ENCODE results near the gene KRT36. TPM values are rescaled to one million over a fixed set of nuclear protein-coding genes. Genes with fewer than 3 reads are reported as not detected.

Gene KRT36
- total RNA-seq, 1 donor from 2014 or later: not detected

DNA sequence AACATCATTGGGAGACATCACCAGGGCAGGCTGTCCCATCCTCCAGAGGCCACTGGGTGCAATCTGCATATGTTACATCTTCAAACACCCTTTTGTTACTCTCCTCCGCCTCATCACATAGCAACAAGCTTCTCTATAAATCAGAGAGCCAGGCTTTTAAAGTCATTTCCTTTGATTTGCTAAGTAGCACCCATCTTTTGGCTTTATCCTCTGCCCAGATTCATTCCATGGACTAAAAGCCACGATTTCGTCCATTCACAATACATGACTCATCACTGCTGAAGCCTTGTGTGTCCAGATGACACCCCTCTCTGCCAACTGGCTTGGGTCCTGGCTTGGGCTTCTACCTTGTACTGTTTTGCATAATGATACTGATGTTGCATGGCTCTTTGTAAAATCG, 47.0 kb downstream of the KRT36 start:
- DNase-seq (ENCODE audit: low read depth in 2 of 2): no peak

DNA sequence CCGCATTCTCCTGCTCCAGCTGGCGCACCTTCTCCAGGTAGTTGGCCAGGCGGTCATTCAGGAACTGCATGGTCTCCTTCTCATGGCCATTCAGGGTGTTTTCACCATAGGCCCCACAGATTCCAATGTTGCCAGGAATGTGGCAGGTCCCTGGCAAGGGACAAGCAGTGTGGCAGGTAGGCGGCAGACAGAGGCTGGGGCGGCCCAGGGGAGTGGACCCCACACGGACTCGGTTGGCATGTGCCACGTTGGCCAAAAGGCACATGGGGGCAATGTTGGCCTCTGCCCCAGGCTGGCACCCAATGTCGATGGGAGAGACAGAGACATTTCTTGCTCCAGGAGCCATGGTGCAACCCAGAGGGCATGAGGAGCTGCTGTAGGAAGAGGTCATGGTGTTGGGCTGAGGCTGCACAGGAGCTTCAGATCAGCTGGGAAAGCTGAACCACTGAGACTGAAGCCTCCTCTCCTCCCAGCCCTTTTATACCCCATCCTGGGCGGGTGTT, 49.1 kb downstream of the KRT36 start, which contains the start of gene KRT38:
TSS of gene KRT38 (minus strand) at position 453 of the 503 bp plus-strand sequence. CDS start at position 391, 62 bp downstream.
- DNase-seq (ENCODE audit: low read depth in 2 of 2): no peak

DNA sequence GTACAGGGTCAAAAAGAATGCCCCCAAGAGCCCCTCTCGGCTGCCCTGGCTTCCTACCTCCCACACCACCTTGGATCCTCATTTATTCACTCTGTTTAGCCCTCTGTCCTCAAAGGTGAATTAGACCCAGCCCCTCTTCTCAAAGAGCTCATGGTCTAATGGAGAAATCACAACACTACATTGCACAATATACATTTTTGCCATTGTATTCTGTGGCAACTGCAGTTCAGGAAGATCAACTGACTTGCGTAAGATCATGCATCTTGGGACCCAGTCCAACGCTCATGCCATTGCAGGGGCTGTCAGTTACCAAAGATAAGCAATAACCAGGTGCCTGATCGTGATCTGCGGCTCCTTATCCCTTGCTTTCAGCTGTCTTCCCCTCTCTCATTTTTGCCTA, 50.3 kb downstream of the KRT36 start:
- DNase-seq (ENCODE audit: low read depth in 2 of 2): no peak

GRCh38 chr17:41437769-41438168, 51.9 kb downstream of the KRT36 start:
- DNase-seq (ENCODE audit: low read depth in 2 of 2): no peak

DNA sequence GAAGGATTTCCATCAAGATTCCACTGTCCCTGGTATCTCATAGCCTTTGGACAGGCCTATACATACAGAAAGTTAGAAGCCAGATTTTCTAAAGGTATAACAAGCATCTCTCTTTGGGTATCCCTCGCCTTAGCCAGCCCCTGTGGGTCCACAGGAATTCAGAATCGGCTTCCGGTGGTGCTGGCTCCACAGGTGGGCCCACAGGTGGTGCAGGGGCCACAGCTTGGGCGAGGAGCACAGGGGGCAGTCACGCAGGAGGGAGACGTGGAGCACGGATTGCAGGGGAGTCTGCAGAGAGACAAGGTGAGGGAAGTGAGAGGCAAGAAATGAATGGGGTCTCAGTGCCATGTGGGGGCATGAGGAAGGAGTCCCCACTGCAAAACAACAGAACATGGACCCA, 52.5 kb downstream of the KRT36 start:
- DNase-seq (ENCODE audit: low read depth in 2 of 2): no peak

Other genes starting within 250 kb of the KRT36 start
- gene KRTAP9-4, start 240.2 kb downstream of the KRT36 start, total RNA-seq: not detected in 2 replicates
- gene KRTAP9-9, start 234.5 kb downstream of the KRT36 start, total RNA-seq: not detected in 2 replicates
- not detected in 2 replicates for gene KRTAP9-6, start 224.5 kb downstream of the KRT36 start, total RNA-seq
- not detected in 2 replicates for gene KRTAP9-7, start 214.2 kb downstream of the KRT36 start, total RNA-seq
- not detected in 2 replicates for gene KRTAP29-1, start 187.1 kb downstream of the KRT36 start, total RNA-seq
- gene KRTAP16-1, start 180.6 kb downstream of the KRT36 start, total RNA-seq: not detected in 2 replicates
- gene KRTAP17-1, start 174.2 kb downstream of the KRT36 start, total RNA-seq: not detected in 2 replicates
- not detected in 2 replicates for gene KRT33A, start 139.1 kb downstream of the KRT36 start, total RNA-seq
- not detected in 2 replicates for gene KRT33B, start 120.1 kb downstream of the KRT36 start, total RNA-seq
- not detected in 2 replicates for gene KRT34, start 107.6 kb downstream of the KRT36 start, total RNA-seq
- gene KRT31, start 92.3 kb downstream of the KRT36 start, total RNA-seq: not detected in 2 replicates
- not detected in 2 replicates for gene KRT37, start 65.3 kb downstream of the KRT36 start, total RNA-seq
- not detected in 2 replicates for gene KRT38, start 48.9 kb downstream of the KRT36 start, total RNA-seq
- gene KRT32, start 22.5 kb downstream of the KRT36 start, total RNA-seq: not detected in 2 replicates
- not detected in 2 replicates for gene KRT35, start 8.8 kb downstream of the KRT36 start, total RNA-seq
- under 0.01 TPM in 1 of 2 replicates, not detected in the other for gene KRT13, start 15.7 kb upstream of the KRT36 start, total RNA-seq
- gene KRT15, start 29.0 kb upstream of the KRT36 start, total RNA-seq: 0.20 and 1.5 TPM in 2 replicates
- gene KRT19, start 38.4 kb upstream of the KRT36 start, total RNA-seq: 2.8 and 13.1 TPM in 2 replicates
- not detected in 2 replicates for gene KRT9, start 82.1 kb upstream of the KRT36 start, total RNA-seq
- gene KRT14, start 97.0 kb upstream of the KRT36 start, total RNA-seq: not detected in 2 replicates
- not detected in 2 replicates for gene KRT16, start 122.9 kb upstream of the KRT36 start, total RNA-seq
- gene KRT17, start 134.7 kb upstream of the KRT36 start, total RNA-seq: 0.22 TPM in 1 of 2 replicates, not detected in the other
- gene EIF1, start 199.0 kb upstream of the KRT36 start, total RNA-seq: 41.2 and 82.5 TPM in 2 replicates
- not detected in 2 replicates for gene GAST, start 222.4 kb upstream of the KRT36 start, total RNA-seq
- under 0.01 and 0.20 TPM in 2 replicates for gene HAP1, start 244.7 kb upstream of the KRT36 start, total RNA-seq

Measured in lung microvascular endothelial cell (primary cell).